ENCODE results near the gene PSMD3.

PSMD3 gene

GRCh38 chr17:40022497-40022896 is 41.9 kb downstream of the PSMD3 start:
- DNase-seq (ENCODE audit: low read depth): no peak

- no peak for DNase-seq (ENCODE audit: low read depth)
Measured at GRCh38 chr17:40022961-40023541, 42.4 kb downstream of the PSMD3 start.

- DNase-seq (ENCODE audit: low read depth): no peak
Measured at GRCh38 chr17:40023590-40024292, 43.1 kb downstream of the PSMD3 start.

- DNase-seq (ENCODE audit: low read depth): no peak
Measured at GRCh38 chr17:40024901-40025300, 44.3 kb downstream of the PSMD3 start.

- DNase-seq (ENCODE audit: low read depth): no peak
Measured at GRCh38 chr17:40025559-40025958, 45.0 kb downstream of the PSMD3 start.

GRCh38 chr17:40025991-40026815 is 45.6 kb downstream of the PSMD3 start:
- no peak for DNase-seq (ENCODE audit: low read depth)

- DNase-seq (ENCODE audit: low read depth): peak; percentile 68
Measured at GRCh38 chr17:40026816-40027613, 46.4 kb downstream of the PSMD3 start.

- no peak for DNase-seq (ENCODE audit: low read depth)
Measured at GRCh38 chr17:40027614-40028012, 47.0 kb downstream of the PSMD3 start.

GRCh38 chr17:40028595-40028994 is 48.0 kb downstream of the PSMD3 start:
- DNase-seq (ENCODE audit: low read depth): no peak

- DNase-seq (ENCODE audit: low read depth): no peak
Measured at GRCh38 chr17:40031706-40032105, 51.1 kb downstream of the PSMD3 start.

- DNase-seq (ENCODE audit: low read depth): no peak
Measured at GRCh38 chr17:40032322-40033320, 52.0 kb downstream of the PSMD3 start.

- no peak for DNase-seq (ENCODE audit: low read depth)
Measured at GRCh38 chr17:40033339-40033738, 52.7 kb downstream of the PSMD3 start.

GRCh38 chr17:40034426-40035161 is 54.0 kb downstream of the PSMD3 start:
- DNase-seq (ENCODE audit: low read depth): no peak

- DNase-seq (ENCODE audit: low read depth): no peak
Measured at GRCh38 chr17:40035162-40035559, 54.6 kb downstream of the PSMD3 start.

GRCh38 chr17:40038882-40039513 is 58.4 kb downstream of the PSMD3 start:
- peak; percentile 83 for DNase-seq (ENCODE audit: low read depth)

- no peak for DNase-seq (ENCODE audit: low read depth)
Measured at GRCh38 chr17:40041196-40041595, 60.6 kb downstream of the PSMD3 start.

Measured in fibroblast of the conjunctiva (primary cell).